Caco-2 (cell line): ENCODE measurements around the gene PPEF2. TPM values are rescaled to one million over a fixed set of nuclear protein-coding genes. Genes with fewer than 3 reads are reported as not detected.
"Not testable (repeated sequence)": the region's sequence is repeated elsewhere in the genome, so short reads cannot be mapped to it uniquely, and the experiment has no call there.

Source experiments
- BruUV-seq: library from RNA; stranded (reverse); fragments of 400-500 nt; replicated peaks from 2 replicates; lab custom pipeline; 2021; lab: Mats Ljungman, UMichigan
- CTCF ChIA-PET: fragments of 300-600 bp; sonication (Branson Sonifier 250); formaldehyde crosslinking; loops from one replicate; lab custom pipeline; 2022; ENCODE audit warnings: antibody characterized with exemption; lab: Charles Lee
- POLR2A ChIA-PET: fragments of 300-600 bp; sonication (Branson Sonifier 250); formaldehyde crosslinking; loops from one replicate; lab custom pipeline; 2022; ENCODE audit warnings: antibody characterized with exemption; lab: Charles Lee
- DNase-seq, 2 experiments: peaks; one replicate each; pipeline versions ENCODE4 v3.0.0 to v3.0.0-alpha.2; 2020 to 2022
- H3K27me3 ChIP-seq: replicated peaks from 2 replicates; pipeline ENCODE4 v1.6.0; 2011; ENCODE audit warnings: low read length; ENCODE audit not compliant: control insufficient read depth, insufficient read depth
- H3K36me3 ChIP-seq: 2 replicates; pipeline ENCODE4 v1.5.1; 2011; ENCODE audit warnings: low read length; ENCODE audit not compliant: control insufficient read depth, insufficient read depth
- H3K4me1 ChIP-seq: fragments of 250-450 bp; sonication (Bioruptor Pico); 2 replicates; pipeline ENCODE4 v1.5.1; 2020; ENCODE audit warnings: mild to moderate bottlenecking
- H3K4me3 ChIP-seq: 2 replicates; pipeline ENCODE4 v1.5.1; 2011; ENCODE audit warnings: low read depth, mild to moderate bottlenecking, control low read depth, low read length
- H3K9me3 ChIP-seq: fragments of 250-450 bp; sonication (Bioruptor Pico); 2 replicates; pipeline ENCODE4 v1.5.1; 2020; ENCODE audit warnings: mild to moderate bottlenecking, moderate library complexity
- H3K27ac Mint-ChIP-seq: one replicate; pipeline ENCODE4 v1.8.0; 2022; ENCODE audit warnings: mixed read lengths; ENCODE audit not compliant: unreplicated experiment
- H3K27me3 Mint-ChIP-seq: one replicate; pipeline ENCODE4 v1.8.0; 2022; ENCODE audit warnings: mixed read lengths; ENCODE audit not compliant: insufficient read depth, unreplicated experiment
- H3K36me3 Mint-ChIP-seq: one replicate; pipeline ENCODE4 v1.8.0; 2022; ENCODE audit warnings: mild to moderate bottlenecking, mixed read lengths; ENCODE audit not compliant: insufficient read depth, unreplicated experiment
- H3K4me1 Mint-ChIP-seq: one replicate; pipeline ENCODE4 v1.8.0; 2022; ENCODE audit warnings: low read depth, mixed read lengths; ENCODE audit not compliant: unreplicated experiment
- H3K4me3 Mint-ChIP-seq: one replicate; pipeline ENCODE4 v1.8.0; 2022; ENCODE audit warnings: mild to moderate bottlenecking, moderate library complexity, mixed read lengths; ENCODE audit not compliant: unreplicated experiment
- H3K9me3 Mint-ChIP-seq: one replicate; pipeline ENCODE4 v1.8.0; 2022; ENCODE audit warnings: mixed read lengths; ENCODE audit not compliant: unreplicated experiment
- CTCF ChIP-seq, 2 experiments: fragments of 200-600 bp in 1 of 2; IDR thresholded peaks; 1 replicate in 1 of 2; 2 replicates in 1 of 2; pipeline versions ENCODE4 v1.5.1 to v1.8.0; 2011 to 2022; ENCODE audit warnings: antibody characterized with exemption in 1 of 2, control low read depth in 1 of 2, inconsistent platforms in 1 of 2, low read depth in 1 of 2, low read length in 1 of 2, mild to moderate bottlenecking in 1 of 2, moderate library complexity in 1 of 2; ENCODE audit not compliant: insufficient read depth in 1 of 2, severe bottlenecking in 1 of 2, unreplicated experiment in 1 of 2
- intact Hi-C: fragments of 100-400 bp; cut with micrococcal nuclease; formaldehyde crosslinking; loops from one replicate; pipeline ENCODE4 v1.10.0; 2022; ENCODE audit not compliant: unreplicated experiment
- total RNA-seq: library from RNA; stranded (reverse); gene quantifications from 2 replicates; pipeline ENCODE4 v1.2.3, GENCODE V29; 2022

PPEF2 gene
- total RNA-seq, 1 experiment from 2014 or later: not detected

- intact Hi-C loops: loop anchor here (1.0 to 5.0 kb wide), 5 partner anchors 25 to 195 kb away; partner anchors contain the start of gene USO1
- POLR2A ChIA-PET: no interaction called here
- Histone ChIP-seq H3K36me3 (no peaks in the 10 kb centered on the region), H3K9me3 (no peaks in the 10 kb centered on the region), H3K27me3 (no peaks in the 10 kb centered on the region), H3K4me1 (peaks cover 24% of the 10 kb centered on the region), H3K4me3 (no peak overlapping the region)
- H3K27me3 Mint-ChIP-seq: no peaks in the 10 kb centered on the region
- peaks cover 8% of the 10 kb centered on the region for H3K36me3 Mint-ChIP-seq
- no peak for DNase-seq
- CTCF ChIA-PET: interaction anchor here (0.8 kb wide), 1 partner anchor 280 kb away, joined by 3 read pairs; no protein-coding TSS in a partner anchor
- no peak for TF ChIP-seq CTCF (IDR thresholded peaks at IDR 0.05; ENCODE audit: insufficient read depth in 1 of 2, low read depth in 1 of 2, low read length in 1 of 2, severe bottlenecking in 1 of 2, unreplicated experiment in 1 of 2)
- H3K9me3 Mint-ChIP-seq: no peaks in the 10 kb centered on the region
- no peak overlapping the region for H3K4me3 Mint-ChIP-seq
- BruUV-seq: no TSS peak
- H3K4me1 Mint-ChIP-seq: peaks cover 13% of the 10 kb centered on the region
- no peak overlapping the region for H3K27ac Mint-ChIP-seq
Observed at GRCh38 chr4:75848891-75849290, 53.4 kb downstream of the PPEF2 start.

- ChIA-PET CTCF (interaction anchor here (0.6 to 1.5 kb wide), 15 partner anchors 8 to 288 kb away, joined by 3 to 13 read pairs (median 4); partner anchors contain the start of genes CDKL2 and USO1), POLR2A (interaction anchor here (0.7 kb wide), 1 partner anchor 165 kb away, joined by 3 read pairs; no protein-coding TSS in a partner anchor)
- not testable (repeated sequence) for H3K36me3 ChIP-seq, H3K9me3 Mint-ChIP-seq, BruUV-seq, H3K36me3 Mint-ChIP-seq, H3K9me3 ChIP-seq, H3K27me3 Mint-ChIP-seq, H3K4me3 ChIP-seq, H3K27me3 ChIP-seq
- peak; percentile 63 to 77 for DNase-seq
- peaks cover 17% of the 10 kb centered on the region for H3K4me1 Mint-ChIP-seq
- peak overlapping the region; percentile 84 for H3K27ac Mint-ChIP-seq
- H3K4me1 ChIP-seq: peaks cover 31% of the 10 kb centered on the region
- intact Hi-C loops: loop anchor here (1.0 to 5.0 kb wide), 5 partner anchors 24 to 194 kb away; partner anchors contain the start of gene USO1
- peak; percentile 53 to 73 for TF ChIP-seq CTCF (IDR thresholded peaks at IDR 0.05; ENCODE audit: insufficient read depth in 1 of 2, low read depth in 1 of 2, low read length in 1 of 2, severe bottlenecking in 1 of 2, unreplicated experiment in 1 of 2)
- peak overlapping the region; percentile 7 for H3K4me3 Mint-ChIP-seq
Observed at GRCh38 chr4:75848171-75848760, 54.0 kb downstream of the PPEF2 start.

- intact Hi-C loops: loop anchor here (5.0 kb wide), 1 partner anchor 39 kb away; no protein-coding TSS in a partner anchor
- H3K4me1 Mint-ChIP-seq: peaks cover 27% of the 10 kb centered on the region
- no peak overlapping the region for H3K27ac Mint-ChIP-seq
- H3K36me3 ChIP-seq: no peaks in the 10 kb centered on the region
- peaks cover 9% of the 10 kb centered on the region for H3K36me3 Mint-ChIP-seq
- CTCF ChIA-PET: no interaction called here
- no peaks in the 10 kb centered on the region for H3K27me3 ChIP-seq
- TF ChIP-seq CTCF (IDR thresholded peaks at IDR 0.05; ENCODE audit: insufficient read depth in 1 of 2, low read depth in 1 of 2, low read length in 1 of 2, severe bottlenecking in 1 of 2, unreplicated experiment in 1 of 2): no peak
- no peak overlapping the region for H3K4me3 ChIP-seq
- DNase-seq: no peak
- H3K9me3 ChIP-seq: no peaks in the 10 kb centered on the region
- POLR2A ChIA-PET: no interaction called here
- peaks cover 53% of the 10 kb centered on the region for H3K4me1 ChIP-seq
- no peaks in the 10 kb centered on the region for H3K27me3 Mint-ChIP-seq
- no peak overlapping the region for H3K4me3 Mint-ChIP-seq
- BruUV-seq: no TSS peak
- H3K9me3 Mint-ChIP-seq: no peaks in the 10 kb centered on the region
Observed at GRCh38 chr4:75845992-75846391, 56.3 kb downstream of the PPEF2 start.
